GM19438 (cell line): ENCODE data around the gene SFI1.
A peak's percentile ranks its signal among the peaks of the same experiment; 100 is the strongest.
"Not testable (repeated sequence)": the region's sequence is repeated elsewhere in the genome, so short reads cannot be mapped to it uniquely, and the experiment has no call there.

Experiments used
- ATAC-seq: cut with Tn5 transposase; IDR thresholded peaks from one replicate; pipeline ENCODE4 v1.9.1; 2021; ENCODE audit warnings: low read depth; ENCODE audit not compliant: unreplicated experiment

The SFI1 gene

DNA sequence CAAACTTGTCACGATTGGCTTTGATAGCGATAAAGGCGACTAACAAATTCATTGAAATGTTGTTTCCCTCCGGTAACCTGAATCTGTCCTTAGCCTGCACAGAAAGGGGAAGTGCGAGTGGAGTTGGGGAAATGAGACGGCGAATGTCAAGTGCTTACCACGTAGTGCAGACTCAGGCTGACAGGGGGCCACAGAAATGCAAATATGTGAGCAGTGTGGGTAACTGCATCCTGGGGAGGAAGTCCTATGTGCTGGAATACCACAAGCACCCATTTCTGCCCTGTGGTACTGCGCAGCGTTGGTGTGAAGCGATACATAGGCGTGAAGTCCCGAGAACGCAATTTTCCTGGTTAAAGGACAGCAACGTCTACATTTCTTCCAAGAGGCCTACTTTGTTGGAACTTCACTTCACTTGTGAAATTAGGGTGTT, 5.8 kb upstream of the SFI1 start:
- peak; percentile 55 for ATAC-seq

DNA sequence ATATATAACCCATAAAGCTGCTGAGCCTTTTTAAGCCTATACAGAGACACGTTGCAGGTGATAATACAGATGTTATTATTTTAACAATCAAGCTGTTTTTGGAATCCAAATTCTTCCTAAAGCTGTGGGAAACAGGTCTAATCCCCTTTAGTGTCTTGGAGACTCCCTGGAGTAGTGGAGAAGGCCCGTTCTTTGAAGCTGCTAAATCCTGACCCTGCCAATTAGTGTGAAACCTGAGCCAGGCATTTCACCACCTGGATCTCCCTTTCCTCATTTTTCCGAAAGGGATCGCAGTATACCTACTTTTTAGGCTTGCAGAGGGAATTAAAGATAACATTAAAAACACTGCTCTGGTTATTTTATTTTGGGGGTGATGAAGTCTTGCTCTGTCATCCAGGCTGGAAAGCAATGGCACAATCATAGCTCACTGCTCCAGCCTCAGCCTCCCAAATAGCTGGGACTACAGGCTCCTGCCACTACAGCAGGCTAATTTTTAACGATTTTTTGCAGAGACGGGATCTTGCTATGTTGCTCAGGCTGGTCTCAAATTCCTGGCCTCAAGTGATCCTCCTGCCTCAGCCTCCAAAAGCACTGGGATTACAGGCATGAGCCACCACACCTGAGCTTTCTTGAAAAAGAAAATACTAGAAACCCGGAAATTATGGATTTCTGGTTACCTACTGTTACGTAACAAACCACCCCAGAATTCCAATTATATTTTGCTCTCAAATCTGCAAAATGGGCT, 4.9 kb upstream of the SFI1 start:
- no peak for ATAC-seq

DNA sequence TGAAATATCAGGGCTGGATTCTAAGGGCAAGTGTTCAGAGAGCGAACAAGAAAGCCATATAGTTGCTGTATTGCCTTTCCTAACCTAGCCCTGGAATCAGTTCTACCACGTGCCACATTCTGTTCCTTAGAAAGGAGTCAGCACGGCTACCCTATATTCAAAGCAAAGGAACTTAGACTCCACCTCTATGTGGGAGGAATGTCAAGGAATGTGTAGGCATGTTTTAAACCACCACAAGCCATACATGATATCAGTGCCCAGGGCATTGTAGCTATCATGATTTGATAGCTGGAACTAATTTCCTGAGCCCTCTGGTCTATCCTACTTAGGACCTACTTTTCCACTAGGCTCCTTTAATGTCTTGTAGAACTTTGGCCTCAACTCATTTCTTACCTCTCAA, 4.2 kb upstream of the SFI1 start:
- ATAC-seq: no peak

DNA sequence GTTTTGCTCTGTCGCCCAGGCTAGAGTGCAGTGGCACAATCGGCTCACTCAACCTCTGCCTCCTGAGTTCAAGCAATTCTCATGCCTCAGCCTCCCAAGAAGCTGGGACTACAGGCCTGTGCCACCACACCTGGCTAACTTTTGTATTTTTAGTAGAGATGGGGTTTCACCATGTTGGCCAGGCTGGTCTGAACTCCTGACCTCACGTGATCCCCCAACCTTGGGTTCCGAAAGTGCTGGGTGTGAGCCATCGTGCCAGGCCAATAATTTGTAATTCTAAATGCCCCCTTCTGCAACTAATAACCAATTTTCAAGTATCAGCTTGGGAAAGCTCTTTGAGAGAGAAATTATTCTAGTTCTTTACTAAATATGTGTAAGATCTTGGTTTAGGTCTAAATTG, 3.0 kb upstream of the SFI1 start:
- not testable (repeated sequence) for ATAC-seq

DNA sequence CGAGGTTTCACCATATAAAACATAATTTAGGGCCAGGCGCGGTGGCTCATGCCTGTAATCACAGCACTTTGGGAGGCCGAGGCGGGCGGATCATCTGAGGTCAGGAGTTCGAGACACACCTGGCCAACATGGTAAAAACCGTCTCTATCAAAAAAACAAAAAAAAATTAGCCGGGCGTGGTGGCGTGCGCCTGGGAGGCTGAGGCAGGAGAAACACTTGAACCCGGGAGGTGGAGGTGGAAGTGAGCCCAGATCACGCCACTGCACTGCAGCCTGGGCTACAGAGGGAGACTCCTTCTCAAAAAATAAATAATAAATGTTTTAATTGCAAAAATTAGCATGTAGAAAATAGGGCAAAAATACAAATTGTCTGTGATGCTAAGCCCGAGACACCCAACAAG, 993 bp upstream of the SFI1 start:
- no peak for ATAC-seq

DNA sequence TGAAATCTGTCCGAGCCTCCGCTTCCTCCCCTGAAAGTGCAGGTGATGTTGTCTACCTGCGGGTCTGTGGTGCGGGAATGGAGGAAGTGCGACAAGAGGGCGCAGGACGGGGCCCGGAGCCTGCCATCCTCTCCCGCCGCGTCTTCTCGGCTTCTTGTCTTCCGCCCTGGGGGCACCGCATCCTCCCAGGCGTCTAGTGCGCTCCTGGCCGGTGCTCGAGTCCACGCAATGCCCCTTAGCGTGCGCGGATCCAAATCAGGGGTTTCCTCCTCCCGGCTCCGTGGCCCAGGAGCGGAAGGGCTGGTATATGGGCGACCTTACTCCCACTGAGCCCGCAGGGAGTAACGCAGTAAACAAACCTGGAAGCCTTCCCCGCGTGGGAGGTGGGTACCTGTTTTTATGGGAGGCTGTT, 405 bp downstream of the SFI1 start:
- peak; percentile 8 for ATAC-seq

DNA sequence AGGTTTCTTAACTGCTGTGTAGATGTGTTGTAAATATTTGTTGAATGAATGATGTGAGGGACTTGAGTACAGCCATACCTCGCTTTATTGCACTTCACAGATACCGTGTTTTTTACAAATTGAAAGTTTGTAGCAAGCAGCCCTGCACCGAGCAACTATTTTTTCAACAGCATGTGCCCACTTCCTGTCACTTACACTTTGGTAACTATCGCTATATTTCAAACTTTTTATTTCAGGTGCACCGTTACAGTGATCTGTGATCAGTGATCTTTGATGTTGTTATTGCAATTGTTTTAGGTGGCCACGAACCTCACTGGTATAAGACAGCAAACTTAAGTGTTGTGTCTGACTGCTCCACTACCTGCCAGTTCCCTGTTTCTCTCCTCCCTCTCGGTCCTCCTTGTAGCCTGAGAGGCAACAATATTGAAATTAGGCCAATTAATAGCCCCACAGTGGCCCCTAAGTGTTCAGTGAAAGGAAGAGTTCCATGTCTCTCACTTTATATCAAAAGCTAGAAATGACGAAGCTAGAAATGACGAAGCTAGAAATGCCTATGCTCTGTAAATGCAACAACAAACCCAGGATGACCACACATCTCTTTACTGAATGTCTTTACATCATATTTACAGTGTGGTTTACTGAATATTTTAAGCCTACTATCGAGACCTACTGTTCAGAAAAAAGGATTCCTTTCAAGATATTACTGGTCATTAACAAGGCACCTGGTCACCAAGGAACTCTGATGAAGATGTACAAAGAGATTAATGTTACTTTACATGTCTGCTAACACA, 1.0 kb downstream of the SFI1 start:
- no peak for ATAC-seq

DNA sequence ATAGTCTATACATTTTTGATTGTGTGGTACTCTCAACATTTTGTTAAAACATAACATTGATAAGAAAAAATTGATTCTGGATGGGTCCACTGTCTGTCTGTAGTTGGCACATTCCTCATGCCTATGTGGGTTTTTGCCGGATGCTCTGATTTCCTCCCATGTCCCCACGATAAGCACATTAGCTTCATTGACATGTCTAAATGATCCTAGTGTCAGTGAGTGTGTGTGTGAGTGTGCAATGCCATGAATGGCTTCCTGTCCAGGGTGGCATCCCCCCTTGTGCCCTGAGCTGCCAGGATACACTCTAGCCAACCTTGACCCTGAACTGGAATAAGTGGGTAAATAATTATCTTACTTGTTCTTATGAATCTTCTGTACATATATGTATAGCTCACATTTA, 5.4 kb downstream of the SFI1 start:
- no peak for ATAC-seq

DNA sequence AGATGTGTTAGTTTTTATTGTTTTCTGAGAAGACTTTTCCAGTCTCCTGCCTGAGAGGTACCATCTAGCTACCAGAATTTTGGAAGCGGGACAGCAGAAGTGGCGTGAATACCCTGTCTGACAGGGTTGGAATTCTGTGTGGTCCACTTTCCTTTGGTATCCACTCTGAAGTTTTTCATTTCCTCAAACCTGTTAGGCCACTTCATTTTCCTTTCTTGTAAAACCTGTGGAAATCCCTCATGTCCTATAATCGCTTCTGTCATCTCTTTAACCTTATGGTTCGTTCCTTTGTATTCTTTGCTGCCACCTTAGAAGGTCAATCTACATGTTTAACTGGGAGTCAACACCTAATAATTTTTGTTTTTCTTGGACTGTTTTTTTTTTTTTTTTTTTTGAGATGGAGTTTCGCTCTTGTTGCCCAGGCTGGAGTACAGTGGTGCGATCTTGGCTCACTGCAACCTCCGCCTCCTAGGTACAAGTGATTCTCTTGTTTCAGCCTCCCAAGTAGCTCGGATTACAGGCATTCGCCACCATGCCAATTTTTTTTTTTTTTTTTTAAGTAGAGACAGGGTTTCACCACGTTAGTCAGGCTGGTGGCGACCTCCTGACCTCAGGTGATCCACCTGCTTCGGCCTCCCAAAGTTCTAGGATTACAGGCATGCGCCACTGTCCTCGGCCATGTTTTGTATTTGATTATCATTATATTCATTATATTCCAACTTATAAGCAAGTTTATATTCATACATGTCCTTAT, 7.1 kb downstream of the SFI1 start:
- ATAC-seq: no peak

DNA sequence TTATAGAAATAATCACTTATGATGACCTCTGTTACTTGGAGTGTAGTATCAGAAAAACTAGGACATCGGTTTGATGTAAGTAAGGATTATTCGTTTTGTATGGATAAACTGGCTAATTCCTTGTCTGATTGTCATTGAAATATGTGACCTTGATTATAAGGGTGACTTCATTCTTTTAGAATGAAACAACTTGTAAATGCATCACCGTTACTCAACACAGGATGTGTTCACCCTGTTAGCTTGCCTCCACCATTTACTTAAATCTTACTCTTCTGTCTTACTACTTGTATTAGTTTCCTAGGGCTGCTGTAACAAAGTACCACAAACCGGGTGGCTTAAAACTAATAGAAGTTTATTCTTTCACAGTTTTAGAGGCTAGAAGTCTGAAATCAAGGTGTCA, 7.9 kb downstream of the SFI1 start:
- no peak for ATAC-seq

DNA sequence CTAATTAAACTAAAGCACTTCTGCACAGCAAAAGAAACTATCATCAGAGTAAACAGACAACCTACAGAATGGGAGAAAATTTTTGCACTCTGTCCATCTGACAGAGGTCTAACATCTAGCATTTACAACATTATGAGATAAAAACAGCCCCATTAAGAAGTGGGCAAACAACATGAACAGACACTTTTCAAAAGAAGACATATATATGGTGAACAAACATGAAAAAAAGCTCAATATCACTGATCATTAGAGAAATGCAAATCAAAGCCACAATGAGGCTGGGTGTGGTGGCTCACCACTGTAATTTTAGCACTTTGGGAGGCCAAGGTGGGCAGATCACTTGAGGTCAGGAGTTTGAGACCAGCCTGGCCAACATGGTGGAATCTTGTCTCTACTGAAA, 11.2 kb downstream of the SFI1 start:
- not testable (repeated sequence) for ATAC-seq

DNA sequence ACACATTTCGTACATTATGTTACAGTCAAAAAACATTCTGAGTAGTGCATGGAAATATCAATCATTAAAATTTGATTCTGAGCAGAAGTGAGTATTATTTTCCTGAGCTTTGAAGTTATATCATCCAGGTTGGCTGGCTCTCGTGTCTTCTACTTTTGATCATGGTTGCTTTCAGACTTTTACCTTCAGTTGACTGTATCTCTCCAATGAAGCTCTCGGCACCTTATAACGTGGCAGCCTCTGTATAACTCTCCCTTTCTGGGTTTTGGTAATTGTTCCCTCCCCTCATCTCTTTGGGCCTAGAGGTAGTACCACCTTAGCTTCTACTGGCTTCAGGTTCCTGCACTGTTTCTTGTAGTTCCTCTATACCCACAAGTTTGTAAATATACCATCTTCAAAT, 12.2 kb downstream of the SFI1 start:
- ATAC-seq: no peak

DNA sequence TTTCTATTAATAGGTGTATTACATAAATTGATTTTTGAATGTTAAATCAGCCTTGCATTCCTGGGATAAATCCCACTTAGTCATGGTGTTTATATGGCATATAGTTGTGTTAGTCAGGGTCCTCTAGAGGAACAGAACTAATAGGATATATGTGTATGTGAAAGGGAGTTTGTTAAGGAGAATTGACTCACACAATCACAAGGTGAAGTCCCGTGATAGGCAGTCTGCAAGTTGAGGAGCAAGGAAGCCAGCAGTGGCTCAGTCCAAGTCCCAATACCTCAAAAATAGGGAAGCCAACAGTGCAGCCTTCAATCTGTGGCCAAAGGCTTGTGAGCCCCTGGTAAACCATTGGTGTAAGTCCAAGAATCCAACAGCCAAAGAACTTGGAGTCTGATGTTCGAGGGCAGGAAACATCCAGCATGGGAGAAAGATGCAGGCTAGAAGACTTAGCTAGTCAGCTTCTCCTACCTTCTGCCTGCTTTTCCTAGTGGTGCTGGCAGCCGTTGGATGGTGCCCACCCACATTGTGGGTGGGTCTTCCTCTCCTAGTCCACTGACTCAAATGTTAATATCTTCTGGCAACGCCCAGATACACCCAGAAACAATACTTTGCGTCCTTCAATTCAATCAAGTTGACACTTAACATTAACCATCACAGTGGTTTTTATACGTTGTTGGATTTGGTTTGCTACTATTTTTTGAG, 12.9 kb downstream of the SFI1 start:
- no peak for ATAC-seq

DNA sequence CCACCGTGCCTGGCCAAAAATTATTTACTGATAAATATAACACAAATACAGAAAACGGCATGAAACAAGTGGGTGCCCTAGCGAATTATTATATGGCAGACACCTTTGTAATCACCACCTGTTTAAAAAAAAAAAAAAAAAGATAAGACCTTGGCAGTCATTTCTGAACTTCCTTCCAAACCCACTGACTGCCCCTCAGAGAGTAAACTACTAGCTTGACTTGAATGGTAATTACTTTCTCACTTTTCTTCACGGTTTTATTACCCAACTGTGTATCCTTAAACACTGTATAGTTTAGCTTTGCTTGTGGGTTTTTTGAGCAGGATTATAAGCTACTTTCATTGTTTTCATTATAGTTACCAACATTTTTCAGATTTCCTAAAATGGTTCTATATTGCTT, 23.7 kb downstream of the SFI1 start:
- ATAC-seq: no peak

DNA sequence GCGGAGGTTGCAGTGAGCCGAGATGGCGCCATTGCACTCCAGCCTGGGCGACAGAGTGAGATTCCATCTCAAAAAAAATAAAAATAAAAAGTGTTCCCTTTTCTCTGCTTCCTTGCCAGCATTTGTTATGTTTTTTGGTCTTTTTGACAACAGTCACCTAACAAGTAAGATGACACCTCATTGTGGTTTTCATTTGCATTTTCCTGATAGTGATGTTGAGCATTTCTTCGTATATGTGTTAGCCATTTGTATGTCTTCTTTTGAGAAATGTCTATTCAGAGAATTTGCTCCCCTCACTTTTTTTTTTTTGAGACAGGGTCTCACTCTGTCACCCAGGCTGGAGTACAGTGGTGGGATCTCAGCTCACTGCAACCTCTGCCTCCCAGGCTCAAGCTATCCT, 27.8 kb downstream of the SFI1 start:
- not testable (repeated sequence) for ATAC-seq

DNA sequence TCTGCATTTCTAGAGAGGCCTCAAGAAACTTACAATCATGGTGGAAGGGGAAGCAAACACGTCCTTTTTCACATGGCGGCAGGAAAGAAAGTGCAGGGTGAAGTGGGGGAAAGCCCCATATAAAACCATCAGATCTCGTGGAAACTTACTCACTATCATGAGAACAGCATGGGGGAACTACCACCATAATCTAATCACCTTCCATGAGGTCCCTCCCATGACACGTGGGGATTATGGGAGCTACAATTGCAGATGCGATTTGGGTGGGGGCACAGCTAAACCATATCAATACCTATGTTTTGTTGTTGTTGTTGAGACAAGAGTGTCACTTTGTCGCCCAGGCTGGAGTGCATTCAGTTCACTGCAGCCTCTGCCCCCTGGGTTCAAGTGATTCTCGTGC, 29.9 kb downstream of the SFI1 start:
- no peak for ATAC-seq

DNA sequence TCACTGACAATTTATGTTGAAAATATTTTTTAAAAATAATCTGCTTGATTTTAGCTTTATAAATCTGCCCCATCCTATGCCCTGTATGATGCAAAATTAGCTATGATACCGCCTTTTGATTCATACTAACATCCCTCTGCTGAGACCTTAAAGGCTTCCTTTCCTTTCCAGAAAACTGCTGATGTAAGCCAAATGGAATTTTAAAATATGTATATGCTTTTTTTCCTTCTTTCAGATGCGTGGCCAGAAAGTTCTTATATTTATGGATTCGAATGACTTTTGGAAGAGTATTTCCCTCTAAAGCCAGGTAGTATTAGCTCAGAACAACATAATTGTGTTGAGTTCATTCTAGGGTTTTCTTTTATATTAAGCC, 34.5 kb downstream of the SFI1 start:
- no peak for ATAC-seq

DNA sequence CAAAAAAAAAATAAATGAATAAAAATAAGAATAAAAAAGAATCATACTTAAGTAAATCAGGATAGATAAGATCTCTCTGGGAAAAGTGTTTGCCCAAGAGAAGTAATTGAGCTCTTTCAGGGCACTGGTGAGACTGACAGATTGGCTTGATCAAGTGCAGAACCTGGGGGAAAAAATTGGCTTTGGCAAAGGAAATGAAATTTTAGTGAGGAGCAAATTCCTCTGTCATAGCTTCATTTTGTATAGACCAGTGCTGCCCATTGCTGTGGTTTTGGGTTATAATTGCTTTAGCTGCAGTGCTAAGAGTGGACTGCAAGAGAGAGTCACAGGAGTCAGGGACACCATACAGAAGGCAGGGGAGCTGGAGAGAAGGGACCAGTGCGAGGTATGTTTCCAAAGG, 35.7 kb downstream of the SFI1 start:
- ATAC-seq: no peak

DNA sequence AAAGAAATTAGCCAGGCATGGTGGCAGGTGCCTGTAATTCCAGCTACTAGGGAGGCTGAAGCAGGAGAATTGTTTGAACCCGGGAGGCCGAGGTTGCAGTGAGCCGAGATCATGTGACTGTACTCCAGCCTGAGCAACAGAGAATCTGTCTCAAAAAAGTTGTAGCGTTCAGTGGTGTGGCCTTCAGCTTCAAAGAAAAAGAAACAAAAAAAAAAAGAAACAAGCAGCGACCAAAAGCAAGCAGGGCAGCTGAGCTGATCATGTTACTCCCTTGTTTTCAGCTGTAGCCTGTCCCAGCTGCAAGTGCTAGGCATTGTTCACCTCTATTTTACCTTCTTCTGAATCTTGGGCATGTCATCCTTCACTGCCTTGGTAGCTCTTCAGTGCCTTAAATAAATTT, 37.0 kb downstream of the SFI1 start:
- no peak for ATAC-seq

DNA sequence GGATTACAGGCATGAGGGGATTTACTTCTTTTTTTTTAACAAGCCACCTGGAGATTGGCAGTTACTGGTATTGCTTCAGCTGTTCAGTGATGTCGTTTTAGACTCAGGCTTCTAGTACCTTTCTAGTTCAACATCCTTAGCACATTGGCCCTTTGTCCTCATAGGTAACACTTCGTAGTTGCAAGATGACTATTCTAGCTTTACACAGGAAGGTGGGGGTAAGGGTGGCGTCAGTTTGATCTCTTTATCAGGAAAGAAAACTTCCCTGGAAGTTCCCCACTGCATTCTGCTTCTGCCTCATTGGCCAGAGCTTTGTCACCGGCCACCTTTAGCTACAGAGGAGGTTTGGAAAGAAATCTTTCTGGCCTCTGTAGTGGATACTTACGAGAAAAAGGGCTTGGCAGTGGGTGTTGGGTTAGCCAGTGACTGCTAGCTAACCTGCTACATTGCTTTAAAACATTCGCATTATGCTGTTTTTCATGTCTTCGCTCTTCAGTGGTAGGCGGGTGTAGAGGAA, 40.7 kb downstream of the SFI1 start:
- ATAC-seq: no peak

DNA sequence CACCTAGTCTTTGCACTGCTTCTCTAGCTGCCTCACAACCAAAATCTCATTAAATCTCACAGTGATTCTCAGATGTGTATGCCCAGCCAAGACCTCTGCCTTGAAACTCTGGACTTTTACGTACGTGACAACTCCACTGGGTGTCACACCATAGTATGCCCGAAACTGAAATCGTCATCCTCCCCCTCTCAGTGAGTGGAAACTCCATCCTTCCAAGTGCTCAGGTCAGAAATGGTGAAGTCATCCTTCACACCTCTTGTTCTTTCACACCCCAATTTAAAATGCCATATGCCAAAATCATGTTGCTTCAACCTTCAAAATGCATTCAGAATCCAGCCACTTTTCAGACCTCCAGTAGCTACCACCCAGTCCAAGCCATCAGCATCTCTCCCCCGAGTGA, 42.5 kb downstream of the SFI1 start:
- ATAC-seq: no peak
